Transverse colon (tissue), 4 donors: ENCODE measurements around the gene RAB40B. TPM values are rescaled to one million over a fixed set of nuclear protein-coding genes. Genes with fewer than 3 reads are reported as not detected.

ENCODE experiments used
- DNase-seq: peaks from one replicate; pipeline ENCODE4 v3.0.0-alpha.2; 2019
- H3K27ac ChIP-seq, 4 donors: fragments of 200-600 bp; sonication (generic); 2 replicates each; pipeline ENCODE4 v1.5.1; 2016 to 2018; ENCODE audit warnings: inconsistent platforms in 4 of 4
- H3K27me3 ChIP-seq: fragments of 200-600 bp; sonication (generic); 2 replicates; pipeline ENCODE4 v1.5.1; 2017; ENCODE audit warnings: inconsistent platforms
- H3K36me3 ChIP-seq, 4 donors: fragments of 200-600 bp; sonication (generic); 2 replicates each; pipeline ENCODE4 v1.5.1; 2017 to 2019; ENCODE audit warnings: inconsistent platforms in 4 of 4
- H3K4me1 ChIP-seq, 4 donors: fragments of 200-600 bp; sonication (generic); 2 replicates each; pipeline ENCODE4 v1.5.1; 2017 to 2020; ENCODE audit warnings: inconsistent platforms in 4 of 4
- H3K4me3 ChIP-seq, 4 donors: fragments of 200-600 bp; sonication (generic); 1 replicate in 1 of 4; 2 replicates in 3 of 4; pipeline versions ENCODE4 v1.5.1 to v1.6.1; 2017 to 2019; ENCODE audit warnings: inconsistent platforms in 4 of 4
- H3K9me3 ChIP-seq, 2 donors: fragments of 200-600 bp; sonication (generic); 2 replicates each; pipeline ENCODE4 v1.5.1; 2017 to 2019; ENCODE audit warnings: inconsistent platforms in 2 of 2
- EP300 ChIP-seq: sonication (generic); formaldehyde crosslinking; IDR thresholded peaks from one replicate; pipeline ENCODE4 v1.6.1; 2017; ENCODE audit warnings: antibody characterized with exemption, low read depth
- POLR2A ChIP-seq: fragments of 450-650 bp; IDR thresholded peaks from one replicate; pipeline ENCODE4 v1.6.1; 2016; ENCODE audit warnings: antibody characterized with exemption, mild to moderate bottlenecking, moderate library complexity
- POLR2AphosphoS5 ChIP-seq, 3 donors: sonication (generic); formaldehyde crosslinking; IDR thresholded peaks; one replicate each; pipeline ENCODE4 v1.6.1; 2016; ENCODE audit warnings: antibody characterized with exemption in 3 of 3
- WGBS, 2 donors: methylation state at CpG; one replicate each; pipeline ENCODE4 v1.1.5; 2018; ENCODE audit warnings: low coverage in 1 of 2; 5-methylcytosine and 5-hydroxymethylcytosine counted together
- in situ Hi-C, 4 donors: fragments of 200-750 bp; cut with MboI; loops; one replicate each; pipeline versions ENCODE4 v1.15.0 to v1.15.1; 2017; ENCODE audit warnings: low sequenced_read_pairs in 3 of 4, low pct_ligation_motif_present in 1 of 4, low pct_unique_long_range_greater_than_20kb in 1 of 4
- intact Hi-C: fragments of 100-400 bp; cut with DNase I; formaldehyde crosslinking; loops from one replicate; pipeline ENCODE4 v1.15.1; 2023; ENCODE audit warnings: low total_unique reads
- total RNA-seq, 4 donors: library from RNA; depleted of rRNA; stranded (reverse); fragments of >200 nt; gene quantifications; one replicate each; pipeline ENCODE4 v1.1.0, GENCODE V29; 2016
- TF ChIP-seq, protein P1 (sequence below), 5 experiments: fragments of 200-600 bp in 3 of 5; fragments of 450-650 bp in 2 of 5; sonication (generic) in 3 of 5; IDR thresholded peaks; 1 replicate in 2 of 5; 2 replicates in 3 of 5; pipeline ENCODE4 v1.5.1; 2016 to 2017; ENCODE audit warnings: antibody characterized with exemption in 5 of 5, inconsistent platforms in 3 of 5, mild to moderate bottlenecking in 2 of 5, moderate library complexity in 1 of 5

Gene RAB40B
- total RNA-seq, 4 donors from 2014 or later = 26.5 to 83.0 (median 59.6) TPM

DNA sequence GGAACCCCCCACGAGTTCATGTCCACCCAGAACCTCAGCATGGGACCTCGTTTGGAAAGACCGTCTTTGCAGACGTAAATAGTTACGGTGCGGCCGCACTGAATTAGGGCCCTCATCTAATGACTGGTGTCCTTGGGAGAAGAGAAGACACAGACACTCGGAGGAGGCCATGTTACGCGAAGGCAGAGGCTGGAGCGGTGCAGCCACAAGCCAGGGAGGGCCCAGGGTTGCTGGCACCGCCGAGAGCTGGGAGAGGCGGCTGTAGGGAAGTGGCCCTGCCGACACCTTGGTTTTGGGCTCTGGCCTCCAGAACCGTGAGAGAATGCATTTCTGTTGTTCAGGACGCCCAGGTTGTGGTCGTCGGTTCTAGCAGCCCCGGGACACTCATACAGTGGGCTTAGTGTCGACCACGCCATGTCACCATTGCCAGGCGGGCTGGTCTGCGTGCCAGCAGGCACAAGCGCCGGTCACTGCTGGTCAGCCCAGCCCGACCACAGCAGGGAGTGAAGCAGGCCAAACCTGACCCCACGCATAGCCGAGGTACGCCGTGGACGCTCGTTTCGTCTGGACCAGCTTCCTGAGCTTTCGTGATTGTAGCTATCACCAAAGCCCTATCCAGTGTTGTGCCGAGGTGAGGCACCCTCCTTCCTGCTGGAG, 39.6 kb downstream of the RAB40B start:
- no peaks in the 10 kb centered on the region for H3K27me3 ChIP-seq
- H3K4me3 ChIP-seq = no peak overlapping the region
- intact Hi-C loops (no loop called here), in situ Hi-C loops (loop anchor here in 2 of 4 donors (10.0 to 25.0 kb wide), 2 partner anchors 103 to 106 kb away; partner anchors contain the start of gene TBCD (in 1 of the 2))
- no peak overlapping the region for H3K27ac ChIP-seq
- DNase-seq = no peak
- H3K4me1 ChIP-seq = peaks cover 6 to 18% (median 18%) of the 10 kb centered on the region in 4 donors
- no peaks in the 10 kb centered on the region for H3K36me3 ChIP-seq
- WGBS, 2 donors = 94% methylated on average over 36 of the region's 36 CpGs; no CpG with 5 or more reads in 1 of the 2 donors
- no peaks in the 10 kb centered on the region for H3K9me3 ChIP-seq
- TF ChIP-seq EP300 (no peak), POLR2AphosphoS5 (IDR thresholded peaks at IDR 0.05) (no peak), POLR2A (no peak)
- TF ChIP-seq, protein P1, sequence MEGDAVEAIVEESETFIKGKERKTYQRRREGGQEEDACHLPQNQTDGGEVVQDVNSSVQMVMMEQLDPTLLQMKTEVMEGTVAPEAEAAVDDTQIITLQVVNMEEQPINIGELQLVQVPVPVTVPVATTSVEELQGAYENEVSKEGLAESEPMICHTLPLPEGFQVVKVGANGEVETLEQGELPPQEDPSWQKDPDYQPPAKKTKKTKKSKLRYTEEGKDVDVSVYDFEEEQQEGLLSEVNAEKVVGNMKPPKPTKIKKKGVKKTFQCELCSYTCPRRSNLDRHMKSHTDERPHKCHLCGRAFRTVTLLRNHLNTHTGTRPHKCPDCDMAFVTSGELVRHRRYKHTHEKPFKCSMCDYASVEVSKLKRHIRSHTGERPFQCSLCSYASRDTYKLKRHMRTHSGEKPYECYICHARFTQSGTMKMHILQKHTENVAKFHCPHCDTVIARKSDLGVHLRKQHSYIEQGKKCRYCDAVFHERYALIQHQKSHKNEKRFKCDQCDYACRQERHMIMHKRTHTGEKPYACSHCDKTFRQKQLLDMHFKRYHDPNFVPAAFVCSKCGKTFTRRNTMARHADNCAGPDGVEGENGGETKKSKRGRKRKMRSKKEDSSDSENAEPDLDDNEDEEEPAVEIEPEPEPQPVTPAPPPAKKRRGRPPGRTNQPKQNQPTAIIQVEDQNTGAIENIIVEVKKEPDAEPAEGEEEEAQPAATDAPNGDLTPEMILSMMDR (IDR thresholded peaks at IDR 0.05) = no peak

DNA sequence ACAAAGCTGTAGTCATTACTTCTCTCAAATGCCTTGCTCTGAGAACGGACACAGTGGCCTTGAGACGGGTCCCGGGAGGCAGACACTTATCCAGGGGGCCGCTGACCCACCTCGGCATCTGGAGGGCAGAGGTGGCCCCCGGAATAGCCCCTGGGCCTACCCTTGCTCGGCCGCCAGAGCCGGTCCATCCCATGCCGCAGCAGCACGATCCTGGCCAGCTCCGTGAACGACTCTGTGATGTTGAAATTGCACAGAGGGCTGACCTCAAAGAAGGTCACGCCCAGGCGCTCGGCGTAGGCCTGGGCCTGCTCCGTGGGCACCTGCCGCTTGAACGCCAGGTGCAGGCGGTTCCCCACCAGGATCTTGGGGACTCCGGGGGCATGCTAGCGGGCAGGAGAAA, 40.2 kb downstream of the RAB40B start:
- Histone ChIP-seq H3K36me3 (no peaks in the 10 kb centered on the region), H3K9me3 (no peaks in the 10 kb centered on the region), H3K4me1 (peaks cover 10 to 24% (median 23%) of the 10 kb centered on the region in 4 donors), H3K27ac (no peak overlapping the region), H3K27me3 (no peaks in the 10 kb centered on the region), H3K4me3 (no peak overlapping the region)
- in situ Hi-C loops = loop anchor here in 2 of 4 donors (10.0 to 25.0 kb wide), 2 partner anchors 104 to 106 kb away; partner anchors contain the start of gene TBCD (in 1 of the 2)
- no peak for DNase-seq
- 94% methylated on average over 23 of the region's 23 CpGs; no CpG with 5 or more reads in 1 of the 2 donors for WGBS, 2 donors
- no peak for TF ChIP-seq POLR2AphosphoS5 (IDR thresholded peaks at IDR 0.05)
- no peak for TF ChIP-seq EP300
- no peak for TF ChIP-seq POLR2A
- TF ChIP-seq, protein P1 (IDR thresholded peaks at IDR 0.05) = no peak
- intact Hi-C loops = no loop called here

DNA sequence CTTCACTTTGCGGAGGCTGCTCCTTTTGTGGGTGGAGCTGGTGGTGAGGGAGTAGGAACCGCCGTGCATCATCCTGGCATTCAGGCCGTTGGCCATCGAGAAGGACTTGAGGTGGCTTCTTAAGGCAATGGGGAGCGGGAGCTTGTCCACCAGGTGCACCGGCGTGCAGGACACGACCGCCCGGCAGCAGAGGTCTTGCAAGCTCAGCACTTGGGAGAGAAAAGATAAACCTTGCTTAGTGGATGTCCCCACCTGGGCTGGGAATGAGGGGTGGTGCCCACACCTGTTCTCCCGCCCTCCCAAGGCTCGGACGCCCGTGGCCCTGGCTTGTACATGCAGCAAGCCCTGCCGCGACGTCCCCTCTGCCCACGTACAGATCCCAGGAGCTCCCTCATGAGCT, 40.6 kb downstream of the RAB40B start:
- Histone ChIP-seq H3K9me3 (no peaks in the 10 kb centered on the region), H3K27me3 (no peaks in the 10 kb centered on the region), H3K36me3 (no peaks in the 10 kb centered on the region), H3K4me3 (no peak overlapping the region), H3K4me1 (peaks cover 10 to 25% (median 23%) of the 10 kb centered on the region in 4 donors), H3K27ac (no peak overlapping the region)
- DNase-seq = no peak
- in situ Hi-C loops = loop anchor here in 2 of 4 donors (10.0 to 25.0 kb wide), 2 partner anchors 104 to 107 kb away; partner anchors contain the start of gene TBCD (in 1 of the 2)
- intact Hi-C loops = no loop called here
- TF ChIP-seq POLR2A (no peak), POLR2AphosphoS5 (IDR thresholded peaks at IDR 0.05) (no peak), EP300 (no peak)
- TF ChIP-seq, protein P1 (IDR thresholded peaks at IDR 0.05) = no peak
- WGBS, 2 donors = 92% methylated on average over 19 of the region's 19 CpGs; no CpG with 5 or more reads in 1 of the 2 donors

DNA sequence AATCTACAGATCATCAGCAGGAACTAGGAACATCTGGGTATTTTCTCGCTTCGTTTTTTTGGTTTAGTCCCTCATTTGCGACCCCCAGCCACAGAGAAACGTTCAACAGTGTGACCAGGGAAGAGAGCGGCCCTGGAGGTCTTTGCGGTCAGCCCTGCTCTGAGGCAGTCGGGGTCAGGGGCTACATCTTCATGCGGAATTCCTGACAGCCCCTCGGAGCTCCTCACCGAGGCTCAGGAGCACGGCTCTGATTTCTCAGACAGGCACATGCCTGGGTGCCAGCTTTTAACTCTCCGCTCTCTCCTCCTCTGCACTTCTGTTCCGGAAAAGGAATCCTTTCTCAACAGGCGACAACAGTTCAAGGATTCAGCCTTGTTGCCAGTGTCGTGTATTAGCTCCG, 42.2 kb downstream of the RAB40B start:
- in situ Hi-C loops (loop anchor here in 2 of 4 donors (10.0 to 25.0 kb wide), 2 partner anchors 106 to 109 kb away; partner anchors contain the start of gene TBCD (in 1 of the 2)), intact Hi-C loops (no loop called here)
- TF ChIP-seq, protein P1 (IDR thresholded peaks at IDR 0.05) = no peak
- TF ChIP-seq POLR2A (no peak), EP300 (no peak), POLR2AphosphoS5 (IDR thresholded peaks at IDR 0.05) (no peak)
- WGBS, 2 donors = 93% methylated on average over 16 of the region's 16 CpGs; no CpG with 5 or more reads in 1 of the 2 donors
- Histone ChIP-seq H3K4me1 (peaks cover 10 to 25% (median 23%) of the 10 kb centered on the region in 4 donors), H3K27ac (peak overlapping the region in 2 of 4 donors; percentile 85 to 86), H3K27me3 (no peaks in the 10 kb centered on the region), H3K9me3 (no peaks in the 10 kb centered on the region), H3K36me3 (no peaks in the 10 kb centered on the region), H3K4me3 (no peak overlapping the region)
- no peak for DNase-seq
